GM21529 (cell line): ENCODE measurements around the gene PTPRA.

ENCODE experiments used
- ATAC-seq: cut with Tn5 transposase; IDR thresholded peaks from one replicate; pipeline ENCODE4 v1.9.1; 2021; ENCODE audit not compliant: unreplicated experiment

Gene PTPRA

DNA sequence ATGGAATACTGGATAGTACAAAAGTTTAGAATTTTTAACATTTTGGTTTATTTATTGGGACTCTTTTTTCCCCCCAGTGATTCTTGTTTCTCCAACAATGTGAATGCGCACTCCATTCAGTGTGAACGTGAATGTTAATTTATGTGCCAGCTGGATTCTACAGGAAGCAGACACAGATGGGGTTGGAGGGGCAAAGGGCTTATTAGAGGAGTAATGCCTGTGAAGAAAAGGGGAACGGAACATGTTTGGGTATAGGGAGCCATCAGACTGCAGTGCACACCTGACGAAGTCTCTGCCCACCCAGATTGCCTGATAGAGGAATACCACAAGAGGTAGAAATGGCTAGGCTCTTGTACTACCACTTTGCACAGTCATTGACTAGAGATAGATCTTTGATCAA is 48.2 kb downstream of the PTPRA start:
- ATAC-seq: no peak

DNA sequence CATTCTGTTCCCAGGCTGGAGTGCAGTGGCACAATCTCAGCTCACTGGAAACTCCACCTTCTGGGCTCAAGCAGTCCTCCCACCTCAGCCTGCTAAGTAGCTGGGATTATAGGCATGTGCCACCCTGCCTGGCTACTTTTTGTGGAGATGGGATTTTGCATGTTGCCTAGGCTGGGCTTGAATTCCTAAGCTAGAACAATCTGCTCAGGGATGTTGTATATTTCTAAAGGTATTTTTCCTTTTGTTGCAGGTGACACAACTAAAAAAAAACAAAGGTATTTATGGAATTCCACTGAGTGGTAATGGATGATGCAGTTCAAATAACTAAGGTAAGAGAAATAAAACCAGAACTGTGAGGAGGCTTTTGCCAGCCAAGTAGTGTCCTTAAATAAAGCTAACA is 49.7 kb downstream of the PTPRA start:
- no peak for ATAC-seq

DNA sequence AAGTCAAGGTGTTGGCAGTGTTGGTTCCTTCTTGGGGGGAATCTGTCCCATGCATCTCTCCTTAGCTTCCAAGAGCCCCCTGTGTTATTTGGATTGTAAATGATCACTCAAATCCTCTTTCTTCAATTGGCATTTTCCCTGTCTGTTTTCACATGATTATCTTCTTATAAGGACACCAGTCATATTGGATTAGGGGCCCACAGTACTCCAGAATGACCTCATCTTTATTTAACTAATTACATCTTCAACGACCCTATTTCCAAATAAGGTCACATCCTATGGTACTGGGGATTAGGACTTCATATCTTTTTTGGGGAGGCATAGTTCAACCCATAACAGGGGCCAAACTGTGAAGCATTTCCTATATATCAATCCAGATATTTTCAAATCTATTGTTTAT is 57.3 kb downstream of the PTPRA start:
- no peak for ATAC-seq

DNA sequence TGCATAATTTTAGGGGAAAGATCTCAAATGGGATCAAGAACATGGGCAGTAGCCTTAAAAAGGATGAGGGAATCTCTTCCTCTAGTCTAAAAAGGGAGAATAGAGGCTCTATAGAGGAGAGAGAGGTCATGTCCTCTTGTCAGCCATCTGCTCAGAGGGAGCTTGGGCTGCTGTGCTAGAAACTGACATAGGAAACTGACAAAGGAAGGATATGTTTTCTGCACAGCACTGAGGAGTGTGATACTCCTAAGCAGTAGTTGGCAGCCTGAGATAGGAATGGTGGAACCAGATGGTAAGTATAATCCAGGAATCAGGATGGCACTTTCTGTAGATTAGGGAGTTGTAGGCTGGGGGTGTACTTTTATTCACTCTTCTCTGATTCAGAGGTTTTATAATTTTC is 59.2 kb downstream of the PTPRA start:
- ATAC-seq: no peak

DNA sequence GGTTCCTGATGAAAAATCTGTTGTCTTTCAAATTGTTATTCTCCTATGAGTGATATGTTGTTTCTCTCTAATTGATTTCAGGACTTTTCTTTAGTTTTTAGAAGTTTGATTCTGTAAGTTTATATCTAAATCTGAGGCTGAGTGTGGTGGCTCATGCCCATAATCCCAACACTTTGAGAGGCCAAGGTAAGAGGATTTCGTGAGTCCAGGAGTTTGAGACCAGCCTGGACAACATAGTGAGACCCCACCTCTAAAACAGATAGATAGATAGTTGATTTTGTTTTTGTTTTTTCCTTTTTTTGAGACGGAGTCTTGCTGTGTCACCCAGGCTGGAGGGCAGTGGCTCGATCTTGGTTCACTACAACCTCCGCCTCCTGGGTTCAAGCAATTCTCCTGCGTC is 64.6 kb downstream of the PTPRA start:
- ATAC-seq: no peak

DNA sequence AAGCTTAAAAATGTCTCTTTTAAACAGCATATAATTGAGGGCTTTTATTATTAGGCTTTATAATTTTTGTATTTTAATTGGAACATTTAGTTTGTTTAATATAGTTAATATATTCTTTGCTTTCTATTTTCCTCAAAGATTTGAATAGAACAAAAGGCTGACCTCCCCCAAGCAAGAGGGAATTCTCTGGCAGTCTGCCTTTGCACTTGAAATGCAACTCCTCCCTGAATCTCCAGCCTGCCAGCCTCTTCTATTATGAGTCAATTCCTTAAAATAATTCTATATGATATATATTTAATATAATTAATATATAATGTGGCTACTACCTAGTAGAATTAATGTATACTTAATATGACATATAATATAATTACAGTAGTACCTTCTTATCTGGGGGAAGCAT is 69.2 kb downstream of the PTPRA start:
- ATAC-seq: no peak

DNA sequence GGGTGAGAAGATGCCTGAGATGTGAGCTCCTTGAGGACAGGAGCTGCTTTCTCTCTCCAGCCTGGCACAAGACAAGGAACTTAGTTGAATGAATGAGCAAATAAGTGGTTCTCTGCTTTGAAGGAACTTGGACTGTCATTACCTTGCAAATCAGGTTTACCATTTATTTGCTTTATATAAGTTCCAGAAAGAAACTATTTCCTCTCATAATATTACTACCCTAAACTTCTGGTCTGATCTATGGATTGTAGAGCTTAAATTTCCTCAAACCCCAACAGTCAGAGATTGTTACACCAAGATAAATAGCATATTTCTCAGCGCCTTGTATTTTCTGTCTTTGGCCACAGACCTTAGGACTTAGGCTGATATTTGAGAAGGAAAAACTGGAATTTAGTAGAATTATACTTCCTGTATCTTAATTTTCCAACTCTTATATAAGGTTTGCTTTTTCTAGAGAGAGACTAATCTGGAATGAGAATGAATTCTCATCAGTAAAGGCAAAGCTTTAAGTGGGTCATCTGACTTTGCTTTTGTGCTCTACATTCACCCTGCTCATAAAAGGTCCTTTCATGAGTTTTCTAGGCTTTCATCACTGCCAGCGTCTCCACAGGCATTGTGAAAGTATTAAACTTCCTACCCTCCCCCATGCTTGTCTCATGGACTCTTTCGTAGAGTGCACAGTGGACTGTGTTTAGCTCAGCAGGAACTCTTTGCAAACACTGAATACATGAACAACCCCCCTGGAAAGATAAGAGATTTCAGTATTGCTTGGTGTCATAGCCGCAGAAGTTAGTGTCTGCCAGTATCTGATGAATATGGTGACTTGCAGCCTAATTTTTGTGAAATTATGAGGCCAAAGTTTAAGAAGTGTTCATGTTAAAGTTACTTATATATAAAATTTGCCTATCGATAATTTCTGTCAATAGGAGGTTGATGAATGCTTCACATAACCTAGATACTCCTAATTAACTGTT is 74.0 kb downstream of the PTPRA start:
- no peak for ATAC-seq

DNA sequence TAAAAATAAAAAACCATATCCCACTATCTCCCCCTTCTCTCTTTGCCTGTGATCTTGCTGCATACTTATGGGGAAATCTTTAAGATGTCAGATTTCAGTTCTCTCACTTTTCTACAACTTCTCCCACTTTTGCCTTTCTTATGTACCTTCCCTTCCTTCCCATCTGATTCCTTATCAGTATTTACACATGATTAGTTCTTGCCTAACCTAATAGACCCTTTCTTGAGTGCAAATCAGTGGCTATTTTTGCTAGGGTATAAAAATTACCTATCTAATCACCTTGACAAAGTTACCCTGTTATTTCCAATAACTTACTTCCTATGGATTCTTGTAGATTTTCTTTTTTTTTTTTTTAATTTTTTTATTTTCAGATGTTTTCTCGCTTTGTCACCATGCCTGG is 75.7 kb downstream of the PTPRA start:
- no peak for ATAC-seq

DNA sequence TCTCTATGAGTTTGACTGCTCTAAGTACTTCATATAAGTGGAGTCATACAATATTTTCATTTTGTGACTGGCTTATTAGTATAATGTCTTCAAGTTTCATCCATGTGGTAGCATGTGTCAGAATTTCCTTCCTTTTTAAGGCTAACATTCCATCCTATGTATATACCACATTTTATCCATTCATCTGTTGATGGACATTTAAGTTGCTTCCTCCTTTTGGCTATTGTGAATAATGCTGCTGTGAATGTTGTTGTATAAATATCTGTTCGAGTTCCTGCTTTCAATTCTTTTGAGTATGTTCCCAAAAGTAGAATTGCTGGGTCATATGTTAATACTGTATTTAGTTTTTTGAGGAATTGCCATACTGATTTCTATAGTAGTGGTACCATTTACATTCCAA is 79.5 kb downstream of the PTPRA start:
- ATAC-seq: no peak

DNA sequence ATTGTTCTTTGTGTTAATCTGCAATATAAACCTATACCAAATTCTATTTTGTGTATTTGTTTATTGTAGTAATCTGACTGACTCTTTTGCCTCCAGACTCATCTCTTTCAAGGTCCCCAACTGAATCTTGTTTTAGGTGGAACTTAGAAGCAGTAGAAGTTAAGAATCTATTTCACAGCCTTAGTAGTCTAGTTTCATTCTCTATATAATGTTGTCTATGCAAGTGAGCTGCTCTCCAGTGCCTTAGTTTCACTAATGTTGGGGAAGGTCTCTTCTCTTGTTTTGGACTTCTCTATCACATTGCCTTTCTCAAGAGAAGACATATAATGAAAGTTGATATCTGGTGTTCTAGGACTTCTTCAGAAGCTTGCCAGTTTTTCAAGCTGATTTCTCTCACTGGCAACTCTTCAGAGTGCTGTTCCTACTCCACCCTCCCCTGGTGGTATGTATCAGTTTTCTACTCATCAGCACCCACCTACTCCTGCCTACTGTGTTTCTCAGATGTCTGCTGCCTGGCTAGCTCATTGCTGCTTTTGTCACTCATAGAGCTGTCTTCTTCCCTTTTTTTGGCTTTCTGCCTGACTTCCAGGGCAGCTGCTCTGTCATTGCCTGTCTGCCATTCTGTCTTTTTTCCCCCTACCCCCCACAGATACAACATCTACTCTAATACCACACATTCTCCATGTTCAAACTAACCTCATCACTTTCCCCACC is 82.1 kb downstream of the PTPRA start:
- peak; percentile 82 for ATAC-seq

DNA sequence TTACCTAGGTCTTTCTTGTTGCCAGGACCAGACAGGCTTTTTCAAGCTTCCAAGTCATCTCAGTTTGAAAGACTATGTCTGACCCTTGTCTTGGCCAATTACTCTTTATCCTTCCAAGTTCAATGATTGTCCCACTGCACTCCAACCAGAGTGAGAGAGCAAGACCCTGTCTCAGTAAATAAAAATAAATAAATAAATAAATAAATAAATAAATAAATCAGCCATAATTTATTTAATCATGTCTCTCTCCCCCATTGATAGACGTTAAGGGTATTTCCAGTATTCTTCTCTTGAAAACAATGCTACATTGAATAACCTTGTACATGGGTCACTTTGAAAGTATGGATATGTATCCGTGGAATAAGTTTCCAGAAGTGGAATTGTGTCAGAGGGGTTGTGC is 83.2 kb downstream of the PTPRA start:
- ATAC-seq: no peak

DNA sequence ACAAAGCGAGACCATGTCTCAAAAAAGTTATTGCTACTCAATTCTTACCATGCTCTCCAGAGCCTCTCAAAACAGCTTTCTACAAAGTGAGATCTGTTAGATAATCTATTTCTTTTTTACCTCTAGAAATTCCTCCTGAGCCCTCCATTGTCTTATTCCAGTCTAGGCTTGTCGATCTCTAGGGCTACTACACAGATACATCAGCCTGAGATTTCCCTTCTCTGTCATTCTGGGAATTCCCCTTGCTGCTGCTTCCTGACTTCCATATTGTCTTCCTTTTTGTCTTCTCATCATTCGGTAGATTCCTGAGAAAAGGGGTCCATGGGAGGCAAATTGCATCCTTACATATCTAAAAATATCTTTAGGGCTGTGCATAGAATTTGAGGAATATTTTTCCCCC is 94.6 kb downstream of the PTPRA start:
- ATAC-seq: no peak

DNA sequence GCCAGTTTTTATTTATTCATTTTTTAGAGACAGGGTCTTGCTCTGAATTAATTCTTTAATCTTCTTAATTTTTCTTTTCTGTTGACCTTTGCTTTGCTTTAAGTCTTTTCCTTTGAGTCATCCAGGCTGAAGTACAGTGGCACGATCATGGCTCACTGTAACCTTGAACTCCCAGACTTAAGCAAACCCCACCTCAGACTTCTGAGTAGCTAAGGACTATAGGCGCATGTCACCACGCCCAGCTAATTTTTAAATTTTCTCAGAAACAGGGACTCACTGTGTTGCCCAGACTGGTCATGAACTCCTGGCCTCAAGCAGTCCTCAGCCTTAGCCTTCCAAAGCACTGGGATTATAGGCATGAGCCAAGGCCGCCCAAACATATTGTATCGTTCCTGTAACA is 98.8 kb downstream of the PTPRA start:
- ATAC-seq: no peak

DNA sequence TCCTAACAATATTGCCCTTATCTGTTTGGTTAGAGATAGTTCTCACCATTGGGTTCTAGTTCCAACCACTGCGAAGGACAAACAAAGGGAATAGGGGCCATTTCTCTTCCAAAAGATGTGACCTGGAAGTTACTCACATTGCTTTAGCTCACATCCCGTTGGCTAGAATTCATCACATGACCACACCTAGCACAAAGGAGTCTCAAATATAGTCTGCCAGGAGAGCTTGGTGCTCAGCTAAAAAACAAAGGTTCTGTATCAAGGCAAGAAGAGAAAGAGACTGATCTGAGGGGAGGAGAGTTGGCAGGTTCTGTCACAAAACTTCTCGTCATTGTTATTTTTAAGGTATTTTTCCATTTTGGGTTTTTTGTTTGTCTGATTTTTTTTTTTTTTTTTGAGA is 100.3 kb downstream of the PTPRA start:
- ATAC-seq: no peak

DNA sequence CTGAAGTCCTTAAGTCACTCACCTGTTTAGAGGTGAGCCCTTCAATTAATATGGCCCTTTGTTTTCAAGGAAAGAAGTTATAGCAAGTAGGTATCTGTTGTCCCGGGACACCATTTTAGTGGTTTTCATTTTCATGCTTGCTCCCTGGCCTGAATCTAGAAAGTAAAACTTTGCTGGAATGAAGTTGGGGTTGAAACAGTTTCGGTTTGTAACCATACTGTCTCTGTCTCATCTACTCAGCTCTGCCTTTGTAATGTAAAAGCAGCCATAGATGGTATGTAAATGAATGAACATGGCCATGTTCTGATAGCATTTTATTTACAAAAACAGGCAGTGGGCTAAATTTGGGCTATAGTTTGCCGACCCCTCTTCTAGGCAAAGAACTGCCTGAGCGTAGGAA is 105.2 kb downstream of the PTPRA start:
- ATAC-seq: no peak

DNA sequence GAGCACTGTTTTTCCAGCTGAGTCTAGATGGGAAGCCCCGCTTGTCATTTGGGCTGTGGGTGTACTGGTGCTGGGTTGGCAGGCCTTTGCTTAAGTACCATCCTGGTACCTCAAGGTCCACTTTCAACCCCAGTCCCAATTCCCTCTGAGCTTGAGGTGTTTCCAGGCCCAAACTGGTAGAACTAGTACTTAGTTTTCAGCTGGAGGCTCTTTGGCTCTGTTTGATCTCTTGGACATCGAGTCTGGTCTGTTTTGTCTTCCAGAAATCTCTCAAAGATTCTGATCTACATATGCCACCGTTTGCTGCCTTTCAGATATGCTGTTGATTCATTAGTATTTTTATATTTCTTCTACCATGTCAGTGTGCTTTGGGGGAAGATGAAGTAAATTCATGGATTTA is 108.4 kb downstream of the PTPRA start:
- ATAC-seq: no peak

DNA sequence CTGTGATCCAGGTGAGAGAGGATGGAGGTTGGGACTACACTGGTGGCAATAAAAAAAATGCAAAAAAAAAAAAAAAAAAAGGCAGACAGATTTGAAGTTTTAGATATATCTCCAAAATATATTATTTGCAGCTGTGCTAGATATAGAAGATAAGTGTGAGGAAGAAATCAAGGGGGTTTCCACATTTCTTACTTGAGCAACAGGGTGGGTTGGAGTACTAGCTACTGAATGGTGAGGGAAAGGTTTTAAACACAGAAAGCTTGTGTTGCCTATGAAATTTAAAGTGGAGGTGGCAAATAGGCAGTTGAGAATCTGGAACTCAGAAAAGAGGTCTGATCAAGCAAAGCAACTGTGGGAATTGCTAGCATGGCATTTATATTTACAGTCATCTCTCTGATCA is 110.2 kb downstream of the PTPRA start:
- ATAC-seq: no peak

DNA sequence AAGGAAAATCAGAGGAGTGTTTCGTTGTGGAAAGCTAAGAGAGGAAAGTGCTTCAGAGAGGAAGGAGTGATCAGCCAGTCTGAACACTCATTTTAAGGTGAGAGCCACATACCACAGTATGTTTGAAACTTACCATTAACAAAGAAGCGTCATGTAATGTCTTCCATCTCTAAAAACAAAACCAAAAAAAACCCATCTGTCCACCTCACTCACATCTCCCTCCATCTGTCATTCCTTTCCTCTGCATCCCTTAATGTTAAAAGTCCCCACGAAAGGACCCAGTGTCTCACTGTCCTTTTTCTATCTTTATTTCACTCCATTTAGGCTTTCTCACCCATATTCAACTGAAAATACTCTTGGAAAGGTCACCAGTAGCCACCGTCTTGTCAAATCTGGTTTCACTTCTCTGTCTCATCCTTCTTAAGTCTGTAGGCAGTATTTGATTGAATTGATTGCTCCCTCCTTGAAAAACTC is 110.8 kb downstream of the PTPRA start:
- ATAC-seq: peak; percentile 60

DNA sequence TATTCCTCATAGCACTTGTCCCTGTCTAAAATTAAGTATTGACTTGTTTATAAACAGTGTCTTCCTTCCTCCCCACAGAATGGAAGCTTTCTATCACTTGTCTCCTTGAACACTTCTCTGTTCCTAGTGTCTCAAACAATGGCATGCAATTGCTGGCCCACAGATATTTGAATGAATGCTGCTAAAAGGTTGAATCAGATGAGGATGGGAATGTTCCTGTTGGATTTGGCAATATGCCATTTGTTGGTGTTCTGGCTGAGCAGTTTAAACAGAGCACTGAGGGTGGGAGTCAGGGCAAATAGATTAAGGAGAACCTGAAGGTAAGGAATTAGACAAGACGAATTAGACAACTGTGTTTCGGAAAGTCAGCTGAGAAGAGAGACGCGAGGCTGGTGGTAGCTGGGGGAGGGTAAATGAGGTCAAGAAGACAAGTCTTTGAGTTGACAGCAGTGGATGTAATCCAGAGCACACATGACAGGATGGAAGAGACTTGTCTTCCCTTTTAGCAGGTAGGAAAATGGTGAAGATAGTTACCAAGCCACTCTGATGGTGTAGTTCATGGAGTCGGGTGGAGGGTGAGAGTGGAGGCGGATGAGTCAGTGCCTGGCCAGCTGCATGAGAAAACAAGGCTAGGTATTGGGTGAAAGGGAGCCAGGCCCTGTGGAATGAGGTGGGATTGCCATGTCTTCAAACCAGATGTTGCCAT is 111.8 kb downstream of the PTPRA start:
- no peak for ATAC-seq

DNA sequence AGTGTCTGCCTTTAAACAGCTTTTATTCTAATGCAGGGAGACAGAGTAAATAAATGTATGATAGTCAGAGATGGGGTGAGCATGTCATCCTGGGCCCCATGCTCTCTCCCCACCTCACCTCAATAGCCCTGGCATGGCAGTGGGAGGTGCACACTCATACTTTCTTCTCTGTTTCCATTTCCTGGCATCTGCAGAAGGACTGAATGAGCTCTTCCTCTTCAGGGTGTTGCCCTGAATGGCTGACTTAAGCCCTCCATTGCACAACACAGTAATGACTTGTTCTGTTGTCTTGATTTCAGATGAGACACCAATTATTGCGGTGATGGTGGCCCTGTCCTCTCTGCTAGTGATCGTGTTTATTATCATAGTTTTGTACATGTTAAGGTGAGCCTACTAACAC is 113.2 kb downstream of the PTPRA start:
- no peak for ATAC-seq

DNA sequence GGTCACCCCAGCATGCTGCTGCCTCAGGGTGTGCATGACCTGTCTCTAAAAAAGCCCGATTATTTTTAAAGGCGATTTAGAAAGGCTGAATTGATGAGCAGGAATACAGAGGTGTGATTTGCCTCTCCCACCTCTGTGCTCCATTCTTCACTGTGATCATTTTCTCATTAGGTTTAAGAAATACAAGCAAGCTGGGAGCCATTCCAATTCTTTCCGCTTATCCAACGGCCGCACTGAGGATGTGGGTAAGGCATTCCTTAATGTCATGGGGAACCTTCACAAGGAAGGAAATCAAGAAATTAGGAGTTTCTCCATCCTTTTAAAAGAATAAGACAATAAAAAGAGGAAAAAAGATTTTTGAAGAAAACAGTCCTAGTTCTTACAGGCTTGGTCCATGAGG is 114.6 kb downstream of the PTPRA start:
- ATAC-seq: no peak

DNA sequence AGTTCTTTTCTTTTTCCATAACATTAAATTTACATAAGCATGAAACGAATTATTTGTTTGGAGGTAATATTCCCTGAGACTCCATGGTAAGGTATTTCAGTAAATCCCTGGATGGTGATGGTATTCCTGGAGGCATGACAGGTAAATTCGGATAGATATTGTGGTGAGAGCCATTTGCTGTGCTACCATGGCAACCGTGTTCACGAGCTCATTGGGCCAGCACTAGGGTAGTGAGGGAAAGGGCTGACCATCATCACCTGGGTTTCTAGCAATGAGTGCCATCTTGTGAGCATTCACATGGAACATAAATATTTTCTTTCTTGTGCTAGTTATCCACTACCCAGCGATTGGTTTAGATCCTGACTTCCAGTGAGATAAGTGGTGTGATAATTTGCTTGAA is 118.3 kb downstream of the PTPRA start:
- ATAC-seq: no peak
